DMS79 treated with DMSO at 0.1 percent for 48 hours (cell line): ENCODE measurements around the gene VCAN.
A peak's percentile ranks its signal among the peaks of the same experiment; 100 is the strongest.

Experiments used
- DNase-seq: peaks from one replicate; lab custom pipeline; 2025; lab: John Stamatoyannopoulos, UW

The VCAN gene

DNA sequence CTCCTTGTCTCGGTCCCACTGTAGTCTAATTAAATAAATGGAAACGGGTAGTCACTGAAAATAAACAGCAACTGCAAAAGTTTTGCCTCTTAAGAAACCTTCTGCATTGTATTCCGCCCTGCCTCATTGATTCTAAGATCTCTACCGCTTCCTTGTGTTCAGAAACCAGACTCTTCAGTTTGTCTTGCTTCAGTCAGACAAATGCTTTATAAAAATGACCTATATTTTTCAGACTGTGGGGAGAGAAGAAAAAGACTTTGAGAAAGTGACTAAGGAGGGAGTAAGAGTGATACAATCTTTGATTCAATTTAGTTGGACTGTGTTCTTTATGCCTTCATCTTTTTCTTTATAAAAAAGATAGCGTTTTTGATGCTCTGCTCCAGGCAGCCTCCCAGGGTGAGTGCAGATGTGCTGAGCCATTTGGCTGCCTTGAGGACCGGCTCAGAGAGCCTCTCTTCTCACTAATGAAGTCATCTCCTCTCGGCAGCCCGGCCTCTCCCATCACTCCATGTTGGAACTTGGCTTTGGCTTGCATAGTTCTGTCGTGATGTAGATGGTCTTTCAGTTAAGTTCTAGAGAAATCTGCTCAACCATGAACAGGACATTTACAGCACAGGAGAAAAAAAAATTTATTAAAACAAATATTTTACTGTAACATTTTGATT, 4.0 kb upstream of the VCAN start:
- DNase-seq, result no peak

DNA sequence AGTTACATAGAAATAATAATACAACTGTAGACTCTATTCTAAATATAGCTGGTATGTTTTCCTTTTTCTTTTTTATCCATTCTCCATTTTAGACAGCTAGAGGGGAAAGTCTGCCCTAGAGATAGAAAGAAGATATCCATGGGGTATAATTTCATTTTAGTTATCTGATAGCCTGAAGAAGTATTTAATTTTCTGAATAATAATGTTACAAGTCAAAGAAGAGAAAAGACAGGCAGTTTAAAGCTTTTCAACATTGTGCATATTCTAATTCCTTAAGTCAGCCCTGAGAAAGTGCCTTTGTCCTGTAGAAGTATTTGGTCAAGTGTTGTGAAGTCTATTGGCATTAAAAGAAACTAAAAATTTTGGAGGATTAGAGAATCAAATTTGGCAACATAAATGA, 2.5 kb upstream of the VCAN start:
- DNase-seq, result no peak

DNA sequence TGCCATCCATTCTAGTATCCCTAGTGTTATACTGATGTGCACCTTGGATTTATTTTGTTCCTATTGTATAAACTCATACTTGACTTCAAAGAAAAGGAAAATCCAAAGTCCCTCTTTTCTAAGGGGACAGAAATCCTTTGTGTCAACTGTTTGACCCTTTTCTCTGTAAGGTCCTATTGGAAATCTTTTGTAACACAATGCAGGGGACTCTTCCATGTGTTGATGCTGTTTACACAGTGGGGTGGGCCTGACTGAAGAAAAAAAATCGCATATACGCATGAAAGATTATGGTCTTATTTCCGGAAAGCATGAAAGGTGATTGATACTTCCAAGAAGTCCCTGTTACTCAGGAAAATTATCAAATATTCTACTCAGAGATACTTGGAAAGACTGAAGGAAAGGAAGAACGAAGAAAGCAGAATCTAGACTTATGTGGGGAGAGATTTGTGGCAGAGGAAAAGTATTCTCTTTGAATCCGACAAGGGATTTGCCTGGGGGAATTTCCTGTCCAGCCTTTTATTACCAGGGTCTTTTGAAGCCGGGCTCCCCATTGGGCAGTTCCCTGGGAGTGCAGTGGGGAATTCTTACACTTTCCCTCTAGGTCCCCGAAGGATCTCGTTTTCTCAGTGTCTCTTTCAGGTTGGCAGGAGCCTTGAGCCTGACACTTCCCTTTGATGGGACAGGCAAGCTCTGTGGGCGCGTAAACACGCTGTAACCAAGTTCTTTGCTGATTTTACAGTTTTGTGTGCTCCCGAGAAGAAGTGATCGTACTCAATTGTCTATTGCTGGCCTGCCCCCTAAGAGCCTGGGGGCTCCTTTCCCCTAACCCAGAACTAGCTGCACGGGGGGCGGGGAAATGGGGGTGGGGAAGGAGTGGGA, 779 bp upstream of the VCAN start:
- DNase-seq, result no peak

DNA sequence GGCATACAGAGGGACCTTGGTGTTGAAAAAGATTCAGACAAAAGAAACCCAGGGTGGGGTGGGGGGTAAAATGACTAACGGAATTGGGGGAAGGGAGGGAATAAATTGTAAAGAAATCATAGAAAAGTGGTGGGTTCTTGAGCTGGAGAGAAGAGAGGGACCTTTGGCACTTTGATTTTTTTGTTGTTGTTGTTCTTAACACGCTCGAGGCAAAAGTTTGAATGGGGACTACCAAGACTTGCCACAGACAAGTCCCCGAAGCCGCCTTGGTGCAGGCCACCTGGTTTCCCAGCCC, 616 bp downstream of the VCAN start:
- DNase-seq, result no peak

DNA sequence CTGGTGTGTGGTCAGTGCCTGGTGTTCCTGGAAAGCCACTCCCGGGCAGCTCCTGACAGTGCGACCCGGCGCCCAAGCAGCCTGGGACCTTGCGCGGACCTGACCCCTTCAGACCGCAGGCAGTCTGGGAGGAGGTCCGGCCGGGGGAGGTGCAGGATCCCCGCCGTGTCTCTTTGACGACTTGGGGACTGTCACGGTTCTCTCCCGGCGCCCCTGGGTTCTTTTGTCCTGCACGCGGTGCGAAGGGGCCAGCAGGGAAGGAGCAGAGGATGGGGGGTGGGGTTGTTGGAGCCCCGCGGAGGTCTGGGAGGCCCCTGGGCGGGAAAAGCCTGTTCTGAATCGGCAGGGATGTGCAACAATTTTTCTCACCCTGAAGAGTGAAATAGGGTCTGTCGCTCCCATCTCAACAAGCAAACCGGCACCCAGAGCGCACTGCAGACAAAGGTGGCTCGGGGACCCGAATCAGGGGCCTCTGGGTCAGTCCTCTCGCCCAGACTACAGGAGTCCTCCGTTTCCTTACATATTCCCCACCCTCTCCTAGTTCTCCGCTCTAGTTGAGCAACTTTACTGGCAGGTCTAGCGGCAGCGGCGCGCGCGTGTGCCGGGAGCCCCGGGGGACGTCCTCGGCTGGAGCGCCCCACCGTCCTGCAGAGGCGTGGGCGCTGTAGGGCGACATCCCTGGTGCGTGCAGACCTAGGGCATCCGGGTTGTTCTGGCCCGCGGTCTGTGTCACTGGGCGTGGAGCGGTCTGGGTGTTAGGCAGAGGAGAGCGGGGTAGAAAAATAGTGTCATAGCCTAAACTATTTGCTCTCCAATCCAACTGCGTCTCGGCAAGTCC, 1.2 kb downstream of the VCAN start:
- no peak for DNase-seq

DNA sequence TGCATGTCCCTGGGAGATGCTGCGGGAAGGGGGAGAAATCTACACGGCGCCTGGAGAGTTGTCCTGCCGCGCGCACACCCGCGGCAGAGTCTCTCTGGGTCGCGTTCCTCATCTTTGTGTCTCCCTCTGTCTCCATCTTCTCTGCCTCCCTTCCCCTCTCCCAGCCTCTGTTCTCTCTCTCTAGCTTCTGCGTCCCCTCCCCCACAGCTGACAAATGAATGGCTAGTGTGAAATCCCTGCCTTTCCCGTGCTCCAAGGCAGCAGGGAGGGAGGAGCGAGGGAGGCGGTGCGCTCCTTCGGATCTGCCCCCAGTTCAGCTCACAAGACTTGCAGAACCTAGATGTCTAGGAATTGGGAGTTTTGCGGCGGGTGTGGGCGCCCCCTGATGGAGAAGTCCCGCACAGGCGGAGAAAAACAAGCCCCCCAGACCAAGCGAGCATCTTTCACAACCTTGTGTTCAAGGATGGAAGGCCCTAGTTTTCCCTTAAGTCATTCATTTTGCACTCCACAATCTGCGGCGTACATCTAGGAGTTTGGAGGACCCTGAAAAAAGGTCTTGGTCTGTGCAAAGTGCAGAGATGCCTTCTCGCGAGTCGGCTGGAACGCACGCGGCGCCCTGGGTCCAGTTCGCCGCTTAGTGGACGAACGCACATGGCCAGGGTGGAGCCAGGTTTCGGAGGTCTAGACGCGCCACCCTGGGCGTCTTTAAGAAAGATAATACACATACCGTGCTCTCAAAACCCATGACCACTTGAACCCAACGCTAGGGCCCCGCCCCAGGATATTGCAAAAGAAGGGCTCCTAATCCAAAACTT, 2.0 kb downstream of the VCAN start:
- DNase-seq, result peak; percentile 19

DNA sequence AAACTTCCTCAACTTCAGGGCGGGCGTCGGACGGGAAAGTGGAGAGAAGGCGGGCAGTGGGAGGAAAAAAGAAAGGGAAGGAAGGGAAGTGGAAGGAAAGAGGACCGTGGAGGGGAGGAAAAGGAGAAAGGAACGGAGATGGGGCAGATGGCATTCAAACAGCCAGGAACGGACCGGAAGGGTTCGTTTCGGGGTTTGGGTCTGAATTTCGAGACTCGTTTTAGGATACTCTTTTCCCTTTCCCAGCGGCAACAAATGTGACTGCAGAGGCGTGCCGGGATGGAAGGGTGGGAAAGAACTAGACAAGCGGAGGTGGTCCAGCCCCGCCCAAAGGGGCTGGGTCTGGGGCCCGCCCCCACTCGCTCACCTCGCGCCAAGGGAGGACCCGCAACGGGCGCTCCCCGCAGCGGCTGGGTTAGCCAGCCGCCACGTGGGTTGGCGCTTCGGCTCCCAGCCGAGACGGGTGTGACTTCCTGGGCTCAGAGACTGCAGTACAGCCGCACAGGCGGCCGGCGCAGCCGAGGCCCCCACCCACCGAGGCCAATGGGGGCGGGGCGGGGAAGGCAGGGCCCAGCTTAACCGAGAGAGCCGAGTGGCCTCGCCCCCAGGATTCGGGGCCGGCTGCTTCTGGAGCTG, 2.7 kb downstream of the VCAN start:
- DNase-seq, result no peak

DNA sequence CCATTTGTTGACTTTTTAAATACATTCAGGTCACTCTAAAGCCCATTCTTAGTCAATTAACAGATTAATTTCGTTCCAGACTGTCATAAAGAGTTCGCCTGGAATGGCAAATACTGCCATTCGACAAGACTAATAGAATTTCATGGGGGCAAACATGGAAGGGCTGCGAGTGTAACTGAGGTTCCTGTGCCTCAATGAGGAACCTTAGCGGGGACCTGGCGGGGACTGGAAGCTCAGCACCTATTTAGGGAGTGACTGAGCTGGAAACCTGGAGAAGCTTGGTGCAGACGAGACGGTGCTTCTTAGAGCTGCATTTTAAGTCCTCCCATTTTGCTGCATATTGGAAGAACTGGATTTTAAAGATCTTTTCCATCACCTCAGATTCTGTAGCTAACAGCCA, 3.4 kb downstream of the VCAN start:
- DNase-seq, result no peak

DNA sequence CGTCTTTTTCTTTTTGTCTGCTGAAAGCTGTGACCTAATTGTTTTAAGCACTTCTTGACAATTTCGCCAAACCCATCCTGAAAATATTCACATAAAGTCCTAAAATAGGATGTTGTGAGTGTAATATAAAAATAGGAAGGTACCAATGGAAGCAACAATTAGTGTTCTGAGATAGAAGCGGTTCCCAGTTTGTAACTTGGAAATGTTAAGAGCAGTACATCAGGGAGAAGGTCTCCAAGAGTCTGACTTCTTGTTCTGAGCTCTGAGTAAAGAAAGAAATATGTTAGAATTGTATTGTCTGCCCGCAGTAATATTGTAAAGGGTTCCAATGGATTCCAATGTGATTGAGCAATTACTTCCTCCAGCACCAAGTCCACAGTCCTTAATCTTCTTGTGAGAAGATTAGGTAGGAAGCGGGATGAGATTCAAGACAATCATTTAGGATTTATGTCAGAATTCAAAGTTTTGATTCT, 3.9 kb downstream of the VCAN start:
- no peak for DNase-seq

DNA sequence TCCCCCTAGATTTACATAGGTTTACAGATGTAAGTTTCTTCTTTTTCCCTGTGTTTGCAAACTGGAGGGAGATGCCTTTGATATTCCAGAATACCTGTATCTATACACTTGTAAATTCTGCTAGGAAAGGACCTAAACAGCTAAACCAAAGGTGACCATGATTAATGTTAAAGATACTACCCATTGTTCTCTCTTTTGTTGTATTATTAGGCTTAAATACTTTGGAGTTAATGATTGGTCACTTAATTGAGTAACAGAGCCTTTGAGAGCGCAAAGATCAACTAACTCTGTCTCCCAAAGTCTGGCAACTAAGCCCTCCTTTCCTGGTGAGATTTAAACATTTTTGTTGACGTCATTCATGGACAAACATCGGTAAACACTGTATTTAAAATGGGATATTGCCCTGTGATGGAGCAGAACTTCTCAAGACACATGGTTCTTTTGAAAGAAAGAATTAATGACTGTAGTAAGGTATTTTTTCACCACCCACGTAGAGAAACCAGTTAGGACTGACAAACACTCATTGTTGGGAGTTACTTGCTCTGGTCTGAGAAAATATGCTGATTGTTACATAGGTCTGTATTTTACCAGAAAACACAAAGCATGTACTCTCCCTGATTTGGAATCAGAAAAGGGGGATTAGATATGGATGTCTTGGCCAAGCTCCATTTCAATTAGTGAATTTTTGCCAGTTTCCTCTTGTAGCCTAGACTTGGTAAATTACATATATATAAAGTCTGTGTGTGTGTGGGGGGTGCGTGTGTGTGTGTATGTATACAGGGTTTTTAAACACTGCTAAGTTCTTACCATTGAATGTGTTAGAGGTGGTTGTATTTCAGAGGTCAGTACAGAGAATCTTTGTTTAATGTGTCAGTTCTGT, 4.6 kb downstream of the VCAN start:
- DNase-seq, result no peak

DNA sequence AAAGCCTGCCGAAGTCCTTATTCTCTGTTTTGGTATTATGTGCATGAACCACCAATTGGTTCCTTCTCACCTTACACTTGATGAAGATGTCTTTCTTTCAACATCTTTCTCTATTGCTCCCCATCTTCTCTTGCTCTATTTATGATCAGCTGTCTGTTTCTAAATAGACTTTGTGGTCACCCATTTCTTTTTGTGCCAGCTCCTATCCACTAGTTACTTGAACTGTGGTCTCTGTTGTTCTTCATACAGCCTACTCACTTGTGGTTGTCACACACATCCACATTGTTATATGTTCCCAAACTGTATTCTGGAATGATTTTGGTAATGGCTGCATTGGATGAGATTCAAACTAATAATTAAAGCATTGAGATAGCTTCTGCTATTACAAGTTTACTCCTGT, 11.4 kb downstream of the VCAN start:
- DNase-seq, result no peak

DNA sequence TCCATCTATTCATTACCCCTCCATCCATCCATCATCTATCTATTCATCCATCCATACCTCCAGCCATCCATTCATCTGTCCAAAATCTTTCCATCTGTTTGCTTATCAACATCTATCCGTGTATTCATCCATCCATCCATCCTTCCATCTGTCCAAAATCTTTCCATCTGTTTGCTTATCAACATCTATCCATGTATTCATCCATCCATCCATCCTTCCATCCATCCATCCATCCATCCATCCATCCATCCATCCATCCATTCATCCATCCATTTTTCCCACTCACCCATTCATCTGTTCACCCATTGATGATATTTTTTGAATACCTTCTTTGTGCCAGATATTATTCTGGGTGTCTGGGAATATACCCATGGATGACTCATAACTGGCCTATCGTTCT, 12.8 kb downstream of the VCAN start:
- no peak for DNase-seq

DNA sequence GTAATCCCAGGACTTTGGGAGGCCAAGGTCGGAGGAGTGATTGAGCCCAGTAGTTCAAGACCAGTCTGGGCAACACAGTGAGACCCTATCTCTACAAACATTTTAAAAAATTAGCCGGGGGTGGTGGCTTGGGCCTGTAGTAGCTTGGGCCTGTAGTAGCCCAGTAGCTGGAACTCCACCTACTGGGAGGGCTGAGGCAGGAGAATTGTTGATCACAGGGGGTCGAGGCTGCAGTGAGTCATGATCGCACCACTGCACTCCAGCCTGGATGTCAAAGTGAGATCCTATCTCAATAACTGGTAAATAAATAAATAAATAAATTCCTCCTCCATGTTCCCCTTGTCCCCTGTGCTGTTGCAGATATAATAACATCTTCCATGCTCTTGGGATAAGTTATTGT, 14.3 kb downstream of the VCAN start:
- DNase-seq, result no peak

DNA sequence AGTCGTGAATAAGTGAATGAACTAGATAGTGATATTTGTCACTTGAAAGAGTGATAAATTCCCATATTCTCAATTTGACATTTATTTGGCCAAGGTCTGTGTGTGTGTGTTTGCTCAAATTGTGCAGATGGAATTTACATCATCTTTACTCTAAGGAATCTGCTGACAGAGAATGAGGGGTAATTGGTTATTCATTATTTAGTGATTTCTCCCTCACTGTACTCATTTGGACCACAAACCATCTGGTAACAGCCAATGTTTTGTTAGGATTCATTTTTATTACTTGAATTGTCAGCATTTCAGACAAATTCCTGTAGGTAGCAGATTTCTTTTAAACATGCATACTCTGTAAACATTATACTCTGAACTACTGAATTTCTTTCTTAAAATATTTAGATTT, 15.6 kb downstream of the VCAN start:
- DNase-seq, result no peak

DNA sequence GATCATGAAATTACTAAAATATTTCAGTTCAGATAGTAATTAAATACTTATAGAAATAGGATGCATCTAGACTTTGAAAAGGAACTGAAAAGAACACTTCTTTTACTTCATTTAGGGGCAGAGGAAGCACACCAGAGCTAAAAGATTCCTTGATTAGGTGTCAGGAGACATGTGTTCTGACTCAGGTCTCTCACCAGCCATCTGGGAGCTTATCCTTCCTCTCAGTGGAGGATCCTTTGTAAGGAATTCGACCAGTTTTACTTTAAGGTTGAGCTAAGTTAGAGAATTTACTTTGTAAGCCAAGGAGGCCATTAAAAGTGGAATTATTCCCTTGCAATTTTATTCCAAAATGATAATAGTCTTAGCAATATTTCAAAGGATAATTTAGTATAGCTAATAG, 16.7 kb downstream of the VCAN start:
- DNase-seq, result no peak

DNA sequence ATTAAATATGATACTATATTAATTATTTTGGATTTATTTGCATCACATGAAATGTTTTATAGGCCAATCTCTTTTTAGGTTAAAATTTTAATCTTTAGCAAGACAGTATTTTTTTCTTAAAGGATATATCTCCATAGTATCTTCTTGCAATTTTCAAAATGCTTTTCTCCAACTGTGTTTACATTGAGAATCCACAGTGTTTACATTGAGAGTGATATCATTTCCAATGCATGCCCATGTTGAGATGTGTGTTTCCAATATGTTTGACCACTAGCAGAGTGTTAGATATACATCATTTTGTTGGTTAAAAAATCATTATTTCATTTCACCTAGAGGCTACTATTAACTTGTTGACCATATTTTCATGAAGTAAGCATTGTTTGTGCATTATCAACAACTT, 17.3 kb downstream of the VCAN start:
- DNase-seq, result no peak

DNA sequence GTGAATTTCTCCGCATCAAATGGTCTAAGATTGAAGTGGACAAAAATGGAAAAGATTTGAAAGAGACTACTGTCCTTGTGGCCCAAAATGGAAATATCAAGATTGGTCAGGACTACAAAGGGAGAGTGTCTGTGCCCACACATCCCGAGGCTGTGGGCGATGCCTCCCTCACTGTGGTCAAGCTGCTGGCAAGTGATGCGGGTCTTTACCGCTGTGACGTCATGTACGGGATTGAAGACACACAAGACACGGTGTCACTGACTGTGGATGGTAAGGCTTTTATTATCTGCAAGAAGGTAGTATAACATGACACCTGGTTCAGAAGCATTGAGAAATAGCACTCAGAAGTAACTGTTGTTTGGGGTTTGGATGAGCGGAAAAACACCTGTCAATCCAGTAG, 18.7 kb downstream of the VCAN start:
- DNase-seq, result no peak

DNA sequence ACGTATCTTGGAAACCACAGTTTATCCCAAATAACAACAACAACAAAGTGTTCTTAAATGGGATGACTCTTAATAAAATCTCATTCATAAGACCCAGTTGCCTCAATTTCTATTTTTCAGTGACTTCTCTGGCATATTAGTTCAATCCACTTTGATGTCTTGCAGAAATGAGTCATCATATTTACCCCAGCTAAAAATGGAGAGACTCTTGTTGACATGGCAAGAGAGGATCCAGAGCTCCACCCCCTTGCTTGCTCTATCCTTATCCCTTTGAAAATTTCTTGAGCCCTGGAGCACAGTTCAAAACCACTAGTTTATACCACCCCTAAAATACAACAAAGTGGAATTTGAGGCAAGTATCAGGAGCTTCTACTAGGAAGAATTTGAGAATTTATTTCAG, 20.8 kb downstream of the VCAN start:
- no peak for DNase-seq

DNA sequence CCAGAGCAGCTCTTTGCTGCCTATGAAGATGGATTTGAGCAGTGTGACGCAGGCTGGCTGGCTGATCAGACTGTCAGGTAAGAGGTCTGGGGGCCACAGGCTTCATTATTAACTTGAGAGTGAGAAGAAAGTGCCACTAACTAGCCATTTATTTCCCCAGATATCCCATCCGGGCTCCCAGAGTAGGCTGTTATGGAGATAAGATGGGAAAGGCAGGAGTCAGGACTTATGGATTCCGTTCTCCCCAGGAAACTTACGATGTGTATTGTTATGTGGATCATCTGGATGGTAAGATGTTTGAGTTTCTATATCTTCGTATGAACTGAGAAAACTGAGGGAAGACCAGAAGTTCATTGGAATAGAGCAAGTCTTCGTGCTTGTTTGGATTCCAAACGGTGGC, 22.1 kb downstream of the VCAN start:
- no peak for DNase-seq

DNA sequence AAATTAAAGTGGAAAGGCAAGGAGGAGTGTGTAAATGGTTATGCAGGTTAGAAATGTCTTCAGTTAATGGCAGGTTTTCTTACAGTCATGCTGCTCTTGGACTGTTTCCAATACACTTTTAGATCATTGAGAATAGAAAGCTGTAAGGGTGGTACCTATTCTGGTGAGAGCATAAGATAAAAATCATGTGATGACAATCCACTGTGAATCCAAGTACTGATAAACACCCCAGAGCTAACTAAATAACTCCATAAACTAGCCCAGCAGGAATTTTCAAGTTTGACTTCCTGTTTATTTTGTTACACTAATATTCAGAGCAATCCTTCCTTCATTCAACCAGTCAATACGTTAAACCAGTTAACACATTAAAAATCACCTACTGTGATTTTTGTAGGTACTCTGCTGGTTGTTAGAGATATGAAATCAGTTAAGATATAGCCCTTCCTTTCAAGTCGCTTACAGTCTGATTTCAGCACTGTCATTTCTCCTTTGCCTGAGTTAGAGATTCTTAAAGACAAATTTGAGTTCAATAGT, 22.6 kb downstream of the VCAN start:
- DNase-seq, result no peak
